ENCODE measurements around the gene TRPV4.

The TRPV4 gene

DNA sequence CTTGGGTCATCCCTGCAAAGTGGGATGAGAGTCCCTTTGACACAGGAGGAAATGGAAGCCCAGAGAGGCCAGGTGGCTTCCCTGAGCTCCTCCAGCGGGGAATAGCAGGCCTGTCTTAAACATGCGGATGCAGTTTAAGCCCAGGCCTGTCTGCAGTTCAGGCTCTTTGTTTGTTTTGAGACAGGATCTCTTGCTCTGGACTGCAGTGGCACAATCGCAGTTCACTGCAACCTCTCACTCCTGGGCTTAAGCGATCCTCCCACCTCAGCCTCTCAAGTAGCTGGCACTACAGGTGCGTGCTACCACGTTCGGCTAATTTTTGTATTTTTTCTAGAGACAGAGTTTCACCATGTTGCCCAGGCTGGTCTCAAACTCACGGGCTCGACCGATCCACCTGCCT is 3.5 kb downstream of the TRPV4 start:
- DNase-seq: no peak

DNA sequence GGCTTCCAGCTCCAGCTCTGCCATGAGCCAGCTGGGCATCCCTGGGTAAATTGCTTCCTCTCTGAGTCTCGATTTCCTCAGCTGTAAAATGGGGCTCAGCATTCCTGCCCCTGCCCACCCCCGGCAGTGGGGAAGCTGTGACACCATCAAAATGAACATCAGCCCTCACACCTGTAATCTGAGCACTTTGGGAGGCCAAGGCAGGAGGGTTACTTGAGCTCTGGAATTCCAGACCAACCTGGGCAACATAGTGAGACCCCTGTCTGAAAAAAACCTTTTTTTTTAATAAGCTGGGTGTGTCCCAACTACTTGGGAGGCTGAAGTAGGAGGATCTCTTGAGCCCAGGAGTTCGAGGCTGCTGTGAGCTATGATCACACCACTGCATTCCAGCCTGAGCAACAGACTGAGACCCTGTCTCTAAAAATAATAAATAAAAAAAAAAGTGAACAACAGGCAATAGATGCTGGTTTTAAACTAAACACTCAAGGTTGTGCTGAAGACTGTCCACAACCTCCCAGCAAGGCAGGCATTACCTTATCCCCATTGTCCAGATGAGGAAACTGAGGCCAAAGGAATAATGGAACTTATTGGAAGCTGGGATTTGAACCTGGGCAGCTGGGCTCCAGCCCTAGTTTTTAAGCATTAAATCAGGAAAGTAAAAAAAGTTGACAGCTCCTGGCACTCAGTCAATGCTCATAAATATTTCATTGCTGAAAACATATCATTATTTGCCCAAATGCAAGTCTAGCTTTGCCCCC is 4.3 kb downstream of the TRPV4 start:
- DNase-seq: no peak

DNA sequence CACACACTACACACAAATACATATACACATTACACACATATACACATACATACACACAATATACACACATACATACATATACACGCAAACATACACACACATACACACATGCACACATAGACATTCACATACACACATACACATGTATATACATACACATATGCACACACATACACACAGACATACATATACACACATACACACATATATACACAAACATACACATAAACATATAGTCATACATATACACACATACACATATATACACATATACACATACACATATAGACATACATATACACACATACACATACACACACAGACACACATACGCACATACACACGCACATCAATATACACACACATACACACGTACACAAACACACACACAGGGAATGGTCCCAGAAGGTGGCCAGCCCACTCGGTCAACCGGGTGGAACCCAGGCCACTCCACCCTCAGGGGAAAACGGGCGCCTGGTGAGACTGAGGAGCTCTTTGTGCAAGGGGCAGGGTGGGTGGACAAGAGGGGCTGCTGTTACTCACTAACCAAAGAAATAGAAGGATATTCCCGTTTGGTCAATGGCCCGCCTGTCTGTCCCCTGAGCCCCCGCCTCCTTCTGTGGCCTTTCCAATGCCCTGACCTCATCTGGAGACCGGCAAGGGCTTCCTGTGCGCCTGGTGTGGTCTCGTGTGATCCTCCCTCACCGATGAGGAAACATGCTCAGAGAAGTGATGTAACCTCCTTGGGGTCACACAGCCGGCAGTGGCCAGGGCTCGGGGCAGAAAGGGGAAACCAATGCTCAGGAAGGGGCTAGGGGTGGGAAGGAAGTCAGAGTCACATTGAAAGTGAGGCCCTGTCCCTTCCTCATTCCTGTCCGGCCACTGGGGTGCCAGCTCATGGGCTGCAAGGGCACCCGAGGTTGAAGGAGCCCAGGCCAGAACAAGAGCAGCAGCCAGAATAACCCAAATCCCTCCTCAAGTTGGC is 5.3 kb downstream of the TRPV4 start:
- peak in 25 of 51 donors; percentile 3 to 49 (median 16) for DNase-seq

DNA sequence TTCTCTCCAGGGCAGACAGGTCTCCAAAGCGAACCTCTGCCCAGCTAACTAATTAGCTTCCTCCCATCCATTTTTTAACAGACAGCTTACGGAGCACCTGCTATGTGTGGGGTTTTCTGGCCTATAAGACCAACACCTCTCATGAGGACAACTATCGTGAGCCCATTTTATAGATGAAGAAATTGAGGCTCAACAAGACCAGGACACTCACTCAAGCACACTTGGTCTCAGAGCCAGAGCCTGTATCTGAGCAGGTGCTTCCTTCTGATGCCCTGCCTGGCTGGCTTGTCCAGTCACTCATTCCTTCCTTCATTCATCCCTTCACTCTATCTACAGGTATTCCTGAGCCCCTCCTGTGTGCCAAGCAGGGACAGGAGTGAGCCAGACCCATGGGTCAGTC is 6.1 kb downstream of the TRPV4 start:
- DNase-seq: no peak

DNA sequence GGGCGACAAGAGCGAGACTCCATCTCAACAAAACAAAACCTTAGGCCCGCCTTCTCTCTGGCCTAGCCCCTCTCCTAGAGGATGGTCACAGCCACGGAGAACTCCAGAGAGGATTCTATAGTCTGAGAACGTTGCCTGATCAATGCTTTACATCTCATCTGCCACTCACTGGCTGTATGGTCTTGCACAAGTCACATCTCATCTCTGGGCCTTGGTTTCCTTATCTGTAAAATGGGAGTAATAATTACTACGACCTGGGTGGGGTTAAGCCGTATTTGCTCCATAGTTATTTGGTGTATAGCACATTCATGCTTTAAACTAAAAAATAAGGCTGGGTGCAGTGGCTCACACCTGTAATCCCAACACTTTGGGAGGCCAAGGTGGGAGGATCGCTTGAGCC is 8.5 kb downstream of the TRPV4 start:
- no peak for DNase-seq

DNA sequence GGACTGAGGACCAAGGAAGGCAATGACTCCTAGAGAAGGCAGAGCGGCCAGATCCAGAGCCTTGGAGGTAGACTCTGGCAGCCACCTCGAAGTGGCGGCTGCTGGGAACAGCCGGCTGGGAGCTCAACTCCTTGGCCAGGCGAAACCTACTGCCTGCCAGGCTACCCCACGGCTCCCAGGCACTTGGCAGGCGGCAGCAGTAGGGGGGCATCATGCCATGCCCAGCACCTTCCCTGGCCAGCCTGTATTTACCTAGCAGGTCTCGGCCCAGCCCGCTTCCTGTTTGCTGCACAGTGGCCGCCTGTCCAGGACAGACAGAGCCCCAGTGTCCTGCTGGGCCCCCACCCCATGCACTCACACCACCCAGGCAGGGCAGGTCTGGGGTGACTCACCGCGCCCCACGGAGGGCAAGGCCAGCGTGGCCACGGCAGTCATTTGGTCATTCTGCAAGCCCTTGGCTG is 10.2 kb downstream of the TRPV4 start:
- DNase-seq: peak in 17 of 51 donors; percentile 5 to 48 (median 18)

DNA sequence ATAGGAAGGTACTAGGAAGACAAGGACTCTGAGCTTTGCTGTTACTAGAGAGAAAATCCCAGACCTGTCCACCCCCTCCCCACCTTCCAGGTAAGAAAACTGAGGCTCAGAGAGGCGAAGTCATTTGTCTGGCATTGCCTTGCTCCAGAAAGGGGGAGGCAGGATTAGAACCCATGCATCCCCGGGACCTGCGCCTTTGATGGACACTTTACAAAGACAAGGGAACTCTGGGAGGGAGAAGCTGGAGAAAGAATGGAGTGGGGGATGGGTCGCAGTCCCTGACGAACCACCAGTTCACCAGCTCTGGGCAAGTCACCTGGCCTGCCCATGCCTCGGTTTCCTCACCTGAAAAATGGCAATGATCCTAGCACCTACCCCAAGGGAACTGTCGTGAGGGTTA is 10.8 kb downstream of the TRPV4 start:
- no peak for DNase-seq

DNA sequence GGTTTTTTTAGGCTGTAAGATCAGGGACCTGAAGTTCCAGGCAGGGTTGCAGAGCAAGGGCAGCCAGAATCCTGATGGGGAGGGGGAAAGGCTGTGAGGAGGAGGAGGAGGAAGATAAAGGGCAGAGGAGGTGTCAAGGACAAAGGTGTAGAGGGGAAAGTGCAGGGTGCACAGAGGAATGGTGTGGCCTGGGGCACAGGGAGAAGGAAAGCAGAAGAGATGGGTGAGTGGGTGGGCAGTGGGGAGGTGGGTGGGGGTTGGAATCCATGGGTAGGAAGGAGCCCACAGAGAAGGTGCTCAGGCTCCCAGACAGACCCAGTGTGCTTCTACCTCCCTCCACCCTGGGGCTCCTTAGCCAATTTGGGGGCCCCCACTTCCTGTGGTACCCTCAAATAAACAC is 11.2 kb downstream of the TRPV4 start:
- DNase-seq: no peak

DNA sequence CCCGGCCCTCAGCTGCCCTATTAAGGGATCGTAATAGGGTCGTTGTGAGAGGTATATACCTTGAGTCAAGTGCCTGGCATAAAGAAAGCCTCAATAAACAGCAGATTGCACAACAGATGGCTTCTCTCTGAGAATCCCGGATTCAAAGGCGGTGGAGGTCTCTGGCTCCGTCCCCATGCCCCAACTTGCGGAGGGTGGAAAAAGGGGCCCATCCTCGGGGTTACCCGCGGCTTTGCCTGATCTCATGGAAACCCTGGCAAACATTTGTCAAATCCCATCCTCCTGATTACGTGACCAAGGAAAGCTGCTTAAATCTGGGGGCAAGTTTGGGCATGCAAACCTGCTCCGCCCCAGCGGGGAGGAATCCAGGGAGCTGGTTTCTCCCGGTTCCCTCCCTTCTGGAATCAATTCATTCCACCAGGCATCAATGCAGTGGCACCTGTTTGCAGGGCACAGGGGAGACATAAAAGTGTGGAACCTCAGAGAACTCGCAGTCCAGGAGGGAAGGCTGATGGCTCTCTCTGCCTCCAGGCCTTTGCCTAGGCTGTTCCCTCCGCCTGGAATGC is 12.3 kb downstream of the TRPV4 start:
- DNase-seq: peak in 1 of 51 donors; percentile 10

DNA sequence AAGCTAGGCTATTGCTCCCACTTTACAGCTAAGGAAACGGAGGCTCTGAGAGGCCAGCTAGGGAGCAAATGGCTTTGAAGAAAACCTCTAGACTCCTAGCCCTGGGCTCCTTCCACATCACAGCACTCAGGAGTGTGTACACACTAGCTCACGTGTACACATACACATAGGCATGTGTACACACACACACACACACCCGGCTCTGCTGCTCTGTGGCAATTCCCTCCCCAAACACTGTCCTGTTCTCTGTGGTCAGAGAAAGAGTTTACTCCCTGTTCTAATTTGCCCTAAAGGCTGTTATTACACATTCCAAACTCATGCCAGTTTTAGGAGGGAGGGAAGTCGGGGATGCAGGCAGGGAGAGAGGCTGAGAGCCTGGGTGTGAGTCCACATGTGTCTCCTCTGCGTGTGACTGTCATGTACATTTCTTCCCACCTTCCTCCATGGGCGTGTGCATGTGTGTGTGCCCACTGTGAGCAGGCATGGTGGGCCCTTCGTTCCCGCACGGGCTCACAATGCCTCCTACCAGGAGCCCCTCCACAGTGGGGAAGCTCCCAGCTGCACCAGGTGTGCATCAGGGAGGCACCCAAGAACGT is 14.2 kb downstream of the TRPV4 start:
- no peak for DNase-seq

DNA sequence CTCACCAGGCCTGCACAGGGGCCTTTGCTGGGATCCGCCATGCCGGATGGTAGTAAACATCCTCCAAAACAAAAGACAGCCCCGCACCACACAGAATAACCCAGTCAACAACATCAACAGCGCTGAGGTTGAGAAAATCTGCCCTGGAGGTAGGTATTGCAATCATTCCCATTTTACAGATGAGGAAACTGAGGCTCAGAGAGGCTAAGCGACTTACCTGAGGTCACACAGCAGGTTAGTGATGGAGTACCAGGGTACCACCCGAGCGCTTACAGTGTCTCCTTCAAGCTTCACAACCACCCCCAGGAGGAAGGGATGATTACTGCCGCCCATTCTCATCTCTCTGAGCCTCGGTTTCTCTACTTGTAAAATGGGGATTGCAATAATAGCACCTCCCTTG is 14.9 kb downstream of the TRPV4 start:
- DNase-seq: no peak

DNA sequence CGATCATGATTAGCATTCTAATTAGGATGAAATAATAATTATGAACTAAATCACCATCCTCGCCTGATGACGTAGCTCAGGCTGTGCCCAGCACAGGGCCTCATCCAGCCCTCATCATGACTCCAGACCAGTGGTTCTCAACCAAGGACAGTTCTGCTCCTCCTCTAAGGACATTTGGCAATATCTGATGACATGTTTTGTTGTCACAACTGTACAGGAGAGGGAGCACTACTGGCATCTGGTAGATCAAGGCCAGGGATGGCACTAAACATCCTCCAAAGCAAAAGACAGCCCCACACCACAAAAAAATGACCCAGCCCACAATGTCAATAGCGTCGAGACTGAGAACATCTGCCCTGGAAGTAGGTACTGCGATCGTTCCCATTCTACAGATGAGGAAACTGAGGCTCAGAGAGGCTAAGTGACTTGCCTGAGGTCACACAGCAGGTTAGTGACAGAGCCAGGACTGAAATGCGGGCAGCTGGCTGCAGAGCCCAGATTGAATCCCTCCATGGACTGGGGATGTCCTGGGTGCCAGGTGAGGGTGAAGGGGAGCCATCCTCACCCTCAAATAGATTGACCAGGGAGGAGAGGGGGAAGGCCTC is 15.5 kb downstream of the TRPV4 start:
- DNase-seq: no peak

DNA sequence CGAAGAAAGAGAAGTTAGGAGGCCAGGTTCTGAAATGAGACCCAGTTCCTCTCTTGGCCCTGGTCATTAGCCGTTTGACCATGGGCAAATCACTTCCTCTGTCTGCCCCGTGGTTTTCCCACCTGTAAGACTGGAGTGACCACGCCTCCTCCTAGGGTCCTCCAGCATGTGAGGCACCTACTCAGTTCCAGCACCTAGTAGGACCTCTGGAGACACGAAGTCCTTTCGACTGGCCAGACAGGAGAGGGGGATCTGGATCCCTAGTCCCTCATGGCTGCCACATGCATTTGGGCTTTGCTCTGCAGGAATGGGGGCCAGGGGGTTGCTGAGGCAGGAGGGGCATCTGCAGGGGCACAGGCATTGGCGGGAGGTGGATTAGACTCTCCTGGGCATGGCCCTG is 16.3 kb downstream of the TRPV4 start:
- no peak for DNase-seq

DNA sequence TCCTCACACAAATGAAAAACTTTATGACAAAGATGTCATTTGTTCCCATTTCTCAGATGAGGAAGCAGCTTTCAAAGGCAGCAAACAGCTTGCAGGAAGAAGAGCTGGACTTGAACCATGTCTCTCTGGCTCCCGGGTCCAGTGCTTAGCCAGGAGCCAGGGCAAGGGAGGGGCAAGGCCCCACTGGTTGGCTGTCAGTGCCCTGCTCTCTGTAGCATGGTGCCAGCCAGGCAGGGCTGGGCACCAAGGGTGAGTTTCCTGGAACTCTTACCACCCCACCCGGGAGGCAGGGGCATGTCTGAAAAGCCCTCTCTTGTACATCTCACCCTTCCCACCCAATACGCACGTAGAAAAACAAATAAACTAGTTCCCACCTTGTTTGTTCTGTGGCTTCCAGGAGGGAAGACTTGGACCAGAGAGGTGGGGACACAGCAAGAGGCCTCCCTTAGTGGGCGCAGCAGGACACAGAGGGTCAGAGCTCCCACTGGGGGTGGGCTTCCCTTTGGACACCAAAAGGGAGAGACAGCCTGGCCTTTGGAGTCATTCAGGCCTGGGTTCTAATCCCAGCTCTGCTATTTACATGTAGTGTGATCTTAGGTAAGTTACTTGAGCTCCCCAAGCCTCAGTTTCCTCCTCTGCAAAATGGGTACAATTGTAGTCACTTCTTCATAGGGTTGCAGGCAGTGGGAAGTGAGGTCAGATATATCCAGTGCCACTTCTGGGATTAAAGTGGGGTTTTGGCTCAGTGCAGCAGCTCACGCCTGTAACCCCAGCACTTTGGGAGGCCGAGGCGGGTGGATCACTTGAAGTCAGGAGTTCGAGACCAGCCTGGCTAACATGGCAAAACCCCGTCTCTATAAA is 17.2 kb downstream of the TRPV4 start:
- DNase-seq: no peak

DNA sequence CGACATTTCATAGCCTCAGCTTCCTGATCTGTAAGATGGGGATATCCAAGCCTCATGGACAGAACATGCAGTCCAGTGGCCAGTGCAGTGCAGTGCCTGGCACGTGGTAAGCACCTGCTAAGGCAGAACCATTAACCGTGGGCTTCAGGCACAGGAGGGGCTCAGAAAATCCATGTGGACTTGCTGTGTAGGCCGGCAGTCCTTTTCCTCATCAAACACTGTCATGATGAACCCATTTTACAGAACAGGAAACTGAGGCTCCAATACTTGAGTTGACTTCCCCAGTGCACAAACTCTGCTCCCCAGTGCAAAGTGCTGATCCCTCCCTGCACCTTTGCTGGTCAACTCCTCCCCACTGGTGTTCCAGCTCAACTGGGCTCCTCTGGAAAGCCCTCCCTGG is 18.0 kb downstream of the TRPV4 start:
- DNase-seq: no peak

DNA sequence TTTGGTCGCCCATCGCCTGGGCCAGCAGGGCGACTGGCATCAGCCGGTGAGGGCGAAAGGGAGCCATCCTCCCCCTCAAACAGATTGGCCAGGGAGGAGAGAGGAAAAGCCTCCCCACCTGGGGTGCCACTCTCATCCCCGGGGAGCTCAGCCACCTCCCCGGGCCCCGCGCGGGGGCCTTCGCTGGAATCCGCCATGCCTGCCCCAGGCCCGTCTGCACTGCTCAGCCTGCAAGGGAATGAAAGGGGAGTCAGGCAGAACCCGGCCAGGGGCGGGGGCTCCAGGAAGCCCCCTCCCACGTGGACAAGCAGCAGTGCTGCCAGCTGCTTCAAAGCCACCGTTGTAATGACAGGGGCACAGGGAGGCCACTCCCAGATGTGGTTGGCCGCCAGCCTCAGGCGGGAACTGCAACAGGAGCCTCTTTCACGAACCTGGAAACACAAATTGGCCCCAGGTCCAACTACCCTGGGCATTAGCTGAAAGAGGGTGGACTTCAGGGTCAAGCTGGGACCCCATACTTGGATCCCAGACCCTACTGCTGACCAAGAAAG is 18.5 kb downstream of the TRPV4 start:
- peak in 1 of 51 donors; percentile 2 for DNase-seq

DNA sequence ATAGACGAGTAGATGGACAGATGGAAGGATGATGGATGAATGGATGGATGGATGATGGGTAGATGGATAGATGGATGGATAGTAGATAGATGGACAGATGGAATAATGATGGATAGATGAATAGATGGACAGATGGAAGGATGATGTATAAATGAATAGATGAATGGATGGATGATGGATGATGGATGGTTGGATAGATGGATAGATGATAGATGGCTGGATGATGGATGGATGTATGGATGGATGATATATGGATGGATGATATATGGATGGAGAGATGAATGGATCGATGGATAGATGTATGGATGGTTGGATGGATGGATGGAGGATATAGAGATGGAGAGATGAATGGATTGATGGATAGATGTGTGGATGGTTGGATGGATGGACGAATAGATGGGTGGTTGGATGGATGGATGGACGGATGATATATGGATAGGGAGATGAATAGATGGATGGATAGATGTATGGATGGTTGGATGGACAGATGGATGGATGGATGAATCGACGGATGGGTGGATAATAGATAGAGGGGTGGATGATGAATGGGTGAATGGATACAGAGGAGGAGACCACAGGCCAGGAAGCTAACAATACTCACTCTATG is 19.3 kb downstream of the TRPV4 start:
- DNase-seq: no peak

DNA sequence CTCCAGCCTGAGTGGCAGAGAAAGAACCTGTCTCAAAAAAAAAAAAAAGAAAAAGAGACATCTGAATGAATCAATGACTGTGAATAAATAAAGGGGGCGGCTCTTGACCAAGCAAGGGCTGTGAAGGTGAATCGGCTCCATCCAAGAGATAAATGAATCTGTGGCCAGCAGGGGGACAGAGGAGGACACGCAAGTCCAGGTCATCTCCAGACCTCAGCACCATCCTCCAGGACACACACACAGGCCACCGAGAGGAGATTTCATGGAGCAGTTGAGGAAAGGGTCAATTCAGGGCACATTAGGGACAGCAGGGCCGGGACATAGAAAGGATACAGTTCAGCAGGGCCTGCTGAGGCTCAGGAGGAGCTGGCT is 21.6 kb downstream of the TRPV4 start:
- DNase-seq: no peak

DNA sequence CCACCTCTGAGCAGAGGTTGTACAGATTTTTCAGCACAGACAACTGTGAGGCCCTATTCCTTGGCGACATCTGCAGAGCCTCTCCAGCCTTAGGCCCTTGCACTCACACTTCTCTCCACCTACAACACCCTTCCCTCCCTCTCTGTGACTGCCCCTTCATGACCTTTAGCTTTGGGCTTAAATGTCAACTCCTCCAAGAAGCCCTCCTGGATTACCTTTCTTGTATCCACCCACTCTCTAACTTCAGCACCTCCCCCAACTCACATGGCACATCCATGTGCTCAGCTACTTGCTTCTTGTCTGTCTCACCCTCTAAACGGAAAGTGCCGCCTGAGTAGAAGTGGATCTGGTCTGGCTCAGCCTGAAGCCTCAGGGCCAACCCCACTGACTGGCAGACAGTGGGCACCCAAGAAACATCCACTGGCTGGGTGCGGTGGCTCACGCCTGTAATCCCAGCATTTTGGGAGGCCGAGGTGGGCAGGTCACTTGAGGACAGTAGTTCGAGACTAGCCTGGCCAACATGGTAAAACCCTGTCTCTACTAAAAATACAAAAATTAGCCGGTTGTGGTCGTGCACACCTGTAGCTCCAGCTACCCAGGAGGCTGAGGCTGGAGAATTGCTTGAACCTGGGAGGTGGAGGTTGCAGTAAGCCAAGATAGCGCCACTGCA is 22.1 kb downstream of the TRPV4 start:
- DNase-seq: no peak
